Esophagus (tissue), 2 donors: ENCODE data around the gene UBE2D3. TPM values are rescaled to one million over a fixed set of nuclear protein-coding genes. Genes with fewer than 3 reads are reported as not detected.

Experiments
- polyA plus RNA-seq, 2 donors: library from polyadenylated mRNA; stranded (reverse); fragments of 200-250 nt; gene quantifications; one replicate each; pipeline ENCODE4 v1.2.3, GENCODE V29; 2013
- donor health status: healthy with polysubstance abuse.
- donor health status: Bipolar disorder and iron deficiency.

Gene UBE2D3
- polyA plus RNA-seq, 2 donors = 185 to 218 TPM

Other genes with a start within 250 kb of the UBE2D3 start
- gene MANBA, start 66.6 kb downstream of the UBE2D3 start, polyA plus RNA-seq = 1 to 10 TPM; 4.3 to 4.7 TPM
- gene CISD2, start 41.4 kb upstream of the UBE2D3 start, polyA plus RNA-seq = 10 to 100 TPM; 11.4 to 15.7 TPM
- under 1 TPM; 0.08 to 0.18 TPM for gene SLC9B1, start 192.2 kb upstream of the UBE2D3 start, polyA plus RNA-seq
- 1 to 10 TPM; 1.8 to 6.5 TPM for gene SLC9B2, start 249.2 kb upstream of the UBE2D3 start, polyA plus RNA-seq